GM21515 (cell line): ENCODE results near the gene KIRREL3.

Experiments used
- ATAC-seq: cut with Tn5 transposase; IDR thresholded peaks from one replicate; pipeline ENCODE4 v1.9.1; 2021; ENCODE audit not compliant: unreplicated experiment

The KIRREL3 gene

DNA sequence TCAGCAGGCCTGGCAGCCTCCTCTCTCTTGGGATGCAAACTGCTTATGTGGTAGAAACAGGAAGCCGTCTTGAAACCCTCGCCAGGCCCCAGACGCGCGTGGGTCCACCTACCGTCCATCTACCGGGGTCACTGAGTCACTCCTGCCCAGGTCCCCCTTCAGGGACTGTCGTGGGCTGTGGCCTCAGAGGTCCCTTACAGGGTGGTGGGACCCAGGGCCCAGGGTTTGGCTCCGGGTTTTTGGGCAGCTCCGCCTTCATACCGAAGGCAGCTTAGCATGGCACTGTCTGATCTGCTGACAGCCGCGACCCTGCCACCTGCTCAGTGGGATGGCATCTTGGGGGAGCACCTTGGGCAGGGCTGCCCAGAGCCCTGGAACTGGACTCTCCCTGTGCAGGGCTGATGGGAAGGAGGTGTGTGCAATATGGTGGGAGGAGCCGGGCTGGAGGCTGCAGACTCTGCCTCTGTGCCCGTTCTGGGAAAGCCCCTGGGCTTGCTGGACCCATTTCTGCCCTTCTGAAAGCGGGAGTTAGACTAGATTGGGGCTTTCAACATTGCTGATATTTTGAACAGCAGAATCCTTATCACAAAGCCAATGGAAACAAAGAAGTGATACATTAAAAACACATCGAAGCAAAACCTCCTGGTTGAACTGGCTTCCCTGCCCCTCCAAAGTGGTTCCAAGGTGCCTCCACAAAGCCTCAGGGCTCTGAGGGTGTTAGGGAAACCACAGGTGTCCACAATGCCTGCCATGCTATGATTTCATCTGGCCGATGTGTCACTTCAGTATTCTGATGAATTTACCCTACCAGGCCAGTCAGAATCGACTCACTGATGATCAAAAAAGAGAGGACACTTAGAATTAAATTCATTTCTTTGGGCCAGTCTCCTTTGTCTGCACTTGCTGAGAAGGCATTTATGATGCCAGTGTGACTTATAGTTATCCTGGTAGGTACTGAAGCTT lies 316.5 kb downstream of the KIRREL3 start:
- ATAC-seq: no peak

DNA sequence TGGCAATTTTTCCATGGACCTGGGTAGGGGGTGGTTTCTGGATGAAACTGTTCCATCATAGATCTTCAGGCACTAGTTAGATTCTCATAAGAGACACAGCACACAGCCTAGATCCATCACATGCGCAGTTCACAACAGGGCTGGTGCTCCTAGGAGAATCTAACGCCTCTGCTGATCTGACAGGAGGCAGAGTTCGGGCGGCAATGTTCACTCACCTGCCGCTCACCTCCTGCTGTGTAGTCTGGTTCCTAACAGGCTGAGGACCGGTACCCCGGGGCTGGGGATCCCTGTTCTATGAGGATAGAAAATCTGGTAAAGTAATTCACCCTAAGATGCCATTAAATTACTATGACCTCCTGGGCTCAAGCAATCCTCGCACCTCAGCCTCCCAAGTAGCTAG lies 318.0 kb downstream of the KIRREL3 start:
- no peak for ATAC-seq

GRCh38 chr11:126680700-126681099 lies 319.9 kb downstream of the KIRREL3 start:
- no peak for ATAC-seq

GRCh38 chr11:126680131-126680530 lies 320.4 kb downstream of the KIRREL3 start:
- no peak for ATAC-seq

DNA sequence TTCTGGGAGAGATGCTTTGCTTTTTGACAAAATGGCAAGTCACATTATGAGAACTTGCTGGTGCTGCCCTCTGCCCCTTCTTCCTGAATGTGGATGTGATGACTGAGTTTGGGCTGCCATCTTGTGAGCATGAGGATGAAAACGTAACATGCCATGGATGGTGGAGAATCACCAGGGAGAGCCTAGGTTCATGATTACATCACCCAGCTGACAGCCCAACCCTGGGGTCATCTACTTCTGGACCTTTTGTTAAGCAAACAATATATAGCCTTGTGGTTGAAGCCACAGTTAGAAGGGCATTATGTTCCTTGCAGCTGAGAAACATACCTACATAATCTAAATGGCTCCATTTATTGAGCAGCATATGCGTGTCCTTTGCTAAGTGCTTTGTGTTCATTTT lies 321.5 kb downstream of the KIRREL3 start:
- ATAC-seq: no peak

GRCh38 chr11:126676536-126676935 lies 324.0 kb downstream of the KIRREL3 start:
- no peak for ATAC-seq

DNA sequence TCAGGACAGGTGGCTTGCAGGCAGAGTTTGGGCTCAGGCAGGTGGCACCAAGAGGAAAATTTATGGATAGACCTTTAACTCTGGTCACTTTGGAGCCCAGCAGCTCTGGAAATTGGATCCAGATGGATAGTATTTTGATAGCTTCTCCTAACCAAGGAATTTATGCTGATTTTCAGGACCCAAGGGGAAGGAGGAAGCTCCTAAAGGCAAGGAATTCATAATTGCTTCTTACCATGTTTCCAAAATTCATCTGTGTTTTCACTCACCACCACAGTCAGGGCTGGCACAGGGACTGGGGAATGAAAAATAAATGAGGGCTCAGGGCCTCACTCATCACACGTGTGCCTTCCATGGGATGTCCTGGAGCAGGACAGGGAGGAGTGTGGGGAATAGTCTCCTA lies 327.3 kb downstream of the KIRREL3 start:
- no peak for ATAC-seq

DNA sequence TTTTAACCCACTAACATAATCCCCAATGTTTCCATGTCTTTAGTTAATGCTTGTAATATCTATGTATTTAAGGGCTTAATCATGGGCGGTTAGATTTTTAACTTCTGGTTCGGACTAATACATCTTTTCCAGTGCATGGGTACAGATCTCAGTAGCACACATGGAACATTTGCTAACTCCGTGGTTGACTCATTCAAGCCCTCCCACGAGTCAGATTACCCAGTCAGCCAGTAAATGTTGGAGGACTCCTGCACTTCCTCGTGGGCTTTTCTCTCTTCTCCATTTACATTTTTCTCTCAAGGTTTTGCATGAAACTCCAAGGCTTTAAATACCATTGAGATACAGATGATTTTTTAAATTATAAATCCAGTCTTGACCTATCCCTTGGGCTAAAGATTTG lies 331.2 kb downstream of the KIRREL3 start:
- ATAC-seq: no peak

- no peak for ATAC-seq
Measured at GRCh38 chr11:126664643-126665042, 335.9 kb downstream of the KIRREL3 start.

DNA sequence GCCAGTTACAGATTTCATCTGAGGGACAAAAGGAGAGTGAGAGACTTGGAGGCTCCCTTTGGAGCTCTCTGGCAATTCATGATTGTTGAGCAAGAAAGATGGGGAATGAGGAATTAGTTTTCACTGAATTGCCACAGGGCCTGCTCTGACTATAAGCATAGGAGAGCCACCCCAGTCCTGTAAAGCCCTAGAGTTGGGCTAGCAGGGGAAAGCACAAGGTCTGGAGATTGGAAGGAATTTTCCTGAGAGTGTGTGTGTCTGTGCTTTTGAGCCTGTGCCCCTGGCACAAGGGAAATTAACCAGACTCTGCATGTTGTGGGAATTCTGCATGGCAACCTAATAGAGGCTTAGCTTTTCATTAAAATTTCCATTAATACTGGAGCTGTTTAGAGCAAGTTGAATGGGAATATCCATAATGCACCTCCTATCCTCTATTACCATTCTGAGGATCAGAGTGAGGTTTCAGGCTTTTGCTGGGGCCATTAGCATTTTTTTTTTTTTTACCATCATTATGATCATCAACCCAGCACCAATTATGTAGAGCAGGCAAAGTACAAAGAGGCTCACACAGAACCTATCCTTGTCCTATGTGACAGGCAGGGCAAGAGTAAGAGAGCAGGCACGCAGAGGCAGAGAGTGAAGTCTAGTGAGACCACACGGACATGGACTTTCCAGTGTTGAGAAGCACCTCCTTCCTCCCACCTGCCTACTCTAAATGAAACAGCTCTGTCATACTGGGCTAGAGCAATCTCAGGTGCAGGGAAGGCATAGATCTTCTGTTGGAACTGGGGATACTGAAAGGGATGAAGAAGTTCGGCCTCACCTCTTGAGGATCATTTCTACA lies 336.6 kb downstream of the KIRREL3 start:
- ATAC-seq: no peak

DNA sequence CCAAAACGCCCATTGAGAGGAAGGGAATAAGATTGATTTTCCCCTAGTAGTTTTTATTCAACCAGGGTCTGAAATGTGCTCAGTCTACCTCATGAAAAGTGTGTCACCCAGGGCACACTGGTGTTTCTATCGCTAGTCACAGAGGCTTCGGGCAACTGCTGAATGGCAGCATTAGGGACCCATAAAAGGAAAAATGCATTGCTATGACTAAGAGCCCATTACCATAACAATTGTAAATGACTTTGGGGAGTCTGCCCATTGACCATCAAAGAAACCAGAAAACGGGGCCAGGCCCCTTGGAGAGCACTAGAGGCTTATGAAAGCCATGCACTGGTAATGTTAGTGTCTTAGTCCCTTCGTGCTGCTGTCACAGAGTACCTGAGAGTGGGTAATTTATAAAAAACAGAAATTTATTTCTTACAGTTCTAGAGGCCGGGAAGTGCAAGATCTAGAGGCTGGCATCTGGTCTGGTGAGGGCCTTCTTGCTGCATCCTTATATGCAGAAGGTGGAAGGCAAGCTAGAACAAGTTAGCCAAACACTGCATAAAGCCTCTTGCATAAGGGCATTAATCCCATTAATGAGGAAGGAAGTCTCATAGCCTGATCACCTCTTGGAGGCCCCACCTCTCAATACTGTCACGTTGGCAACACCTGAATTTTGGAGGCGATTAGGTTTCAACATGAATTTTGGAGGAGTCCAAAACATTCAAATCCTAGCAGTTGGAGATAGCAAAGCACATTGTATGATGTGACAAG lies 338.4 kb downstream of the KIRREL3 start:
- ATAC-seq: no peak

DNA sequence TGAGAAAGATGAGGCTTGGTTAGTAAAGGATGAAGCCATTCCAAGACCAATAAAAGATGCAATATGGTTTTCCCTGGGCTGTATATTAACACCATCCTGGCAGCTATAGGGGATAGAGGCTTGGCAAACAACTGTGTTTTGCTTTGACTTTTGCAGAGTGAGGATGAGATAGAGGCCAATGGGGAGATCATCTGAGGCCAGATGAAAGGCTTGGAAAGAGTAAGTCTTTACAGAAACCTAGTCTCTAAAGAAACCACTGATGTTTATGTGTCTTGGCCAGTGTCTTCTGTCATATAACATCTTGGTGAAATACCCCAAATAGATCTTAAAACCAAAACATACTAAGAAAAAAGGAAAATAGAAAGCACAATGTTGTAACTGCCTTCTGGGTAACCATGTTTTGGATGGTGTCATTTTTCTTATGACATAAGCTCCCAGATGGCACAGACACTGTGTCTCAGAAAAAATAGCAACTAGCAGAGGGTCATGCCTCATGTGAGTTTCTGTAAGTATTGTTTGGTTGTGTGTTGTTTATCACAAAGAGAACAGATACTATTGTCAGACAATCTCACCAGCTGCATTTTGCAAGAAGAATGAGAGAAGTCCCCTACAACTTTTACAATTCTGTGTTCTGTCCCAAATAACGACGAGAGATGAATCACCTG lies 339.7 kb downstream of the KIRREL3 start:
- ATAC-seq: no peak

GRCh38 chr11:126660321-126660720 lies 340.2 kb downstream of the KIRREL3 start:
- no peak for ATAC-seq

DNA sequence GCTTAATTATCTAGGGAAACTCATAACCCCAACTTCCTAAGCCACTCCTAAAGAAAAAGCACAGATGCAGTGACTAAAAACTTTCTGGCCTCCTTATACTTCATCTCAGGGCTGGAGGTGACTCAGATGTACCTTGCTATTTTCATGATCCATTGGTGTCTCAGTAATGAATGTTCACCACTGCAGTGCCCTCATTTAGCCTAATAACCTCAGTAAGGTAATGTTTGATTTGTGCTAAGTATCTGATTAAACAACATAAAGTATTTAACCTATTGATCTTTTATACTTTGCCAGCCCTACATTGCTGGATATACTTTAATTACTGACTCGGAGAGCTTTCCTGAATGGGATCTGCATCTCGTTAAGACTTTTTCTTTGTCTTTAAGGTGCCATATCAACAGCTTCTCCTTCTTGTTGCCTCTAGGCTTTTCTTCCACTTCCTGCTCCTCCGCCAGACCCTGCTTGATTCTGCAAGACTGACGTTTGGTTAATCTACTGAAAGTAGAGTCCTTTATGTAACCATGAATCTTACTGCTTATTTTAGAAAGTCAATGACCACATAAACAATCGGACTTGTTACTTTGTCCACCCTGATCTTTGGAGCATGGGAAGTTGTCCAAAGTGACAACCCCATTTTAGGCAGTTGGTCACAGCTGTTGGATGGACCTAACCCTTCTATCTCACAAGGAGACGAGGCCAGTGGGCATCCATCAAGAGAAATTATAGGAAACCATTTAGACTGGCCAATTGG lies 342.1 kb downstream of the KIRREL3 start:
- no peak for ATAC-seq

GRCh38 chr11:126655807-126656128 lies 344.8 kb downstream of the KIRREL3 start:
- no peak for ATAC-seq

DNA sequence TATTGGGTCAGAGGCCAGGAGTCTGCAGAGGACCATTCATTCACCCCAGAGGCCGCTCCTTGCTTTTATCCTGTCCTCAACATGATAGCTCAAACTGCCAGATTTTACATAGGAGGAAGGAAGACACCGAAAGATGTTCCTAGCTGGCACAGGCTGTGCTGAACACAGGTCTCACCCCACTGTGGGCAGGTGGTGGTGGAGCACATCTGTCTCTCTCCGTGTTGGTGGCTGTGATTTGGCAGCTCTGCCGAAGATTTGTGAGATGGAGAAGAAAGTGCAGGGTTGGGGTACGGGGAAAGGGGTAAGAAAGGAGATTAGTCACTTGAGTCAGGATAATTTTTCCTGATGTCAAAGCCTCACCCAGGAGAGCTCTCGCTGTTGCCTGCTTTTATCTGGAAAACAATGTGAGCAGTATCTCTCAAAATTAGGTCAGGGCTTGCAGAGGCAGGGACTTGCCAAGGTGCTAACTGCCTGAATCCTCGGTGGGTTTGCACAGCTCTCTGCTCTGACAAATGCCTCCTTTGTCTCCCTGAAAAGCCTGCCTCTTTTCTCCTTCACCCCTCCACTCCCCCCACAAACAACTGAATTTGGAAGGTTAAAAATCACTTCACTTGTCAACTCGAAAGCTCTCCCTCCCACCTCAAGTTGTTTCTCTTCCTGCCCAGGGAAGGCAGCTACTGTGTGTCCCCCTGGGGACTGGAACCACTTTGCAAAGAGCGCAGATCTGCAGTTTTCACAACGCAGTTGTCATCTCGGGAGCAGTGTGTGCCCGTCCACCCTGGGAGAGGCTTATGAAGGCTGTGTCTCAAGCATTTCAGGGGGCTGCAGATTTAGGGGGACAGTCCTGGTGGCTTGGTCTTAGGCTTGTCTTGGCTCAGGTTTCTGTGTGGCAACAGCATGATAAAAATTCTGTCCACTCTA lies 345.4 kb downstream of the KIRREL3 start:
- no peak for ATAC-seq

GRCh38 chr11:126653040-126653439 lies 347.5 kb downstream of the KIRREL3 start:
- ATAC-seq: no peak

DNA sequence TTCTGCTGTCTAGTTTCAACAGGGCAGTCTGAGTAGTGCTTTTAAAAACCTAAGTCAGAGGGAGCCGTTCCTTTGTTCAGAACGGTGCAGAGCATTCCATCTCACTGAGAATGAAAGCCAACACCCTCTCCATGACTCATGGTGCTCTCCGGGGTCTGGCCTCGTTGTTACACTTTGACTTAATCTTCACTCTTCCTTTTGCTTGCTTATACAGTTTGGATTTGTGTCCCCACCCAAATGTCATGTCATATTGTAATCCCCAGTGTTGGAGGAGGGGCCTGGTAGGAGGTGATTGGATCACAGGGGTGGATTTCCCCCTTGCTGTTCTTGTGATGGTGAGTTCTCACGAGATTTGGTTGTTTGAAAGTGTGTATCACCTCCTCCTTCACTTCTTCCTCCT lies 352.8 kb downstream of the KIRREL3 start:
- no peak for ATAC-seq
